Endothelial cell (in vitro differentiated cells): ENCODE measurements around the gene ABCA12. TPM values are rescaled to one million over a fixed set of nuclear protein-coding genes. Genes with fewer than 3 reads are reported as not detected.

ENCODE experiments used
- DNase-seq: peaks from one replicate; pipeline ENCODE4 v3.0.0; 2021; ENCODE audit warnings: low spot score
- H3K27ac Mint-ChIP-seq: one replicate; pipeline ENCODE4 v1.8.0; 2021; ENCODE audit warnings: mixed read lengths, inconsistent platforms; ENCODE audit not compliant: unreplicated experiment
- H3K27me3 Mint-ChIP-seq: one replicate; pipeline ENCODE4 v1.8.0; 2021; ENCODE audit warnings: mild to moderate bottlenecking, moderate library complexity, mixed read lengths, inconsistent platforms; ENCODE audit not compliant: unreplicated experiment
- H3K36me3 Mint-ChIP-seq: one replicate; pipeline ENCODE4 v1.8.0; 2021; ENCODE audit warnings: mild to moderate bottlenecking, low read depth, mixed read lengths, inconsistent platforms; ENCODE audit not compliant: unreplicated experiment
- H3K4me1 Mint-ChIP-seq: one replicate; pipeline ENCODE4 v1.8.0; 2021; ENCODE audit warnings: mild to moderate bottlenecking, mixed read lengths, inconsistent platforms; ENCODE audit not compliant: unreplicated experiment
- H3K4me3 Mint-ChIP-seq: one replicate; pipeline ENCODE4 v1.8.0; 2021; ENCODE audit warnings: mild to moderate bottlenecking, mixed read lengths, inconsistent platforms; ENCODE audit not compliant: unreplicated experiment
- H3K9me3 Mint-ChIP-seq: one replicate; pipeline ENCODE4 v1.8.0; 2021; ENCODE audit warnings: mixed read lengths, inconsistent platforms; ENCODE audit not compliant: unreplicated experiment
- CTCF ChIP-seq: fragments of 200-600 bp; sonication (generic); IDR thresholded peaks from one replicate; pipeline ENCODE4 v1.5.0; 2021; ENCODE audit warnings: antibody characterized with exemption; ENCODE audit not compliant: unreplicated experiment
- total RNA-seq: library from RNA; stranded (reverse); fragmentation: NEBNext Ultra II Directional; extraction: Animal tissue kit (Norgen Biotek cat#: 25700); gene quantifications from one replicate; pipeline ENCODE4 v1.2.1, GENCODE V29; 2021; ENCODE audit not compliant: unreplicated experiment

The ABCA12 gene
- total RNA-seq, 1 donor from 2014 or later, result not detected

GRCh38 chr2:215107216-215108056 lies 31.0 kb downstream of the ABCA12 start:
- Mint-ChIP-seq H3K4me1 (no peaks in the 10 kb centered on the region), H3K27ac (no peak overlapping the region), H3K36me3 (no peaks in the 10 kb centered on the region), H3K27me3 (no peaks in the 10 kb centered on the region), H3K9me3 (no peaks in the 10 kb centered on the region), H3K4me3 (no peak overlapping the region)
- no peak for TF ChIP-seq CTCF
- no peak for DNase-seq

GRCh38 chr2:215105607-215106354 lies 32.6 kb downstream of the ABCA12 start:
- no peak for DNase-seq

GRCh38 chr2:215104226-215104625 lies 34.2 kb downstream of the ABCA12 start:
- no peaks in the 10 kb centered on the region for H3K27me3 Mint-ChIP-seq
- no peak overlapping the region for H3K27ac Mint-ChIP-seq
- no peaks in the 10 kb centered on the region for H3K36me3 Mint-ChIP-seq
- no peak for TF ChIP-seq CTCF
- no peaks in the 10 kb centered on the region for H3K4me1 Mint-ChIP-seq
- H3K9me3 Mint-ChIP-seq, result no peaks in the 10 kb centered on the region
- no peak overlapping the region for H3K4me3 Mint-ChIP-seq
- no peak for DNase-seq

More at GRCh38 chr2:215105607-215106354, 32.6 kb downstream of the ABCA12 start:
- H3K36me3 Mint-ChIP-seq, result no peaks in the 10 kb centered on the region
- H3K27ac Mint-ChIP-seq, result no peak overlapping the region
- H3K9me3 Mint-ChIP-seq, result no peaks in the 10 kb centered on the region
- H3K4me3 Mint-ChIP-seq, result no peak overlapping the region
- no peaks in the 10 kb centered on the region for H3K4me1 Mint-ChIP-seq
- TF ChIP-seq CTCF, result no peak
- H3K27me3 Mint-ChIP-seq, result no peaks in the 10 kb centered on the region

GRCh38 chr2:215098875-215099274 lies 39.6 kb downstream of the ABCA12 start:
- Mint-ChIP-seq H3K4me3 (no peak overlapping the region), H3K27ac (no peak overlapping the region), H3K27me3 (no peaks in the 10 kb centered on the region), H3K36me3 (no peaks in the 10 kb centered on the region), H3K9me3 (no peaks in the 10 kb centered on the region), H3K4me1 (no peaks in the 10 kb centered on the region)
- no peak for DNase-seq
- TF ChIP-seq CTCF, result no peak

GRCh38 chr2:215084080-215084479 lies 54.3 kb downstream of the ABCA12 start:
- DNase-seq, result no peak
- Mint-ChIP-seq H3K27me3 (no peaks in the 10 kb centered on the region), H3K4me1 (no peaks in the 10 kb centered on the region), H3K27ac (no peak overlapping the region), H3K9me3 (no peaks in the 10 kb centered on the region), H3K36me3 (no peaks in the 10 kb centered on the region), H3K4me3 (no peak overlapping the region)
- no peak for TF ChIP-seq CTCF
